IPS-11a (cell line): ENCODE results near the gene CD200.
"Not testable (repeated sequence)": the region's sequence is repeated elsewhere in the genome, so short reads cannot be mapped to it uniquely, and the experiment has no call there.

Source experiments
- H3K4me3 ChIP-seq: one replicate; pipeline ENCODE4 v1.5.1; 2013; ENCODE audit warnings: low read depth, low read length, control low read depth

CD200 gene

DNA sequence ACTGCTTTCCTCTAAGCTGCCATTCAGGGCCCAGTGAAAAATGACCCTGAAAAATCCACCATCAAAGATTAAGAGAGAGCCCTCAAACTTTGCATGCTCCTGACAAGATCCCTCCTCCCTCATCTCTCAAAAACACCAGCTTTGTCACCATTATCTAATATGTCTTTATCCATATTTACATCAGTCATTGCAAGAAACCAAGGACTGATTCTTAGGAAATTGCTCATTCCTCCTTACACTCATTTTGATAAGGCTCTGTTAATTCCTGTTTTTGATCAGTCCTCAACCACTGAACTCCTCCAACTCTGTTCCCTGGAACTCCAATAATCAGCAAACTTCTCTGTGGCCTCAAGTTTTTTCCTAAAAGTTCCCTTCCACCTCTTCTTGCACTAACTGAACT, 51.8 kb downstream of the CD200 start:
- H3K4me3 ChIP-seq = no peak overlapping the region

- no peak overlapping the region for H3K4me3 ChIP-seq
Observed at GRCh38 chr3:112388972-112389371, 56.0 kb downstream of the CD200 start.

GRCh38 chr3:112389961-112390360, 57.0 kb downstream of the CD200 start:
- no peak overlapping the region for H3K4me3 ChIP-seq

- no peak overlapping the region for H3K4me3 ChIP-seq
Observed at GRCh38 chr3:112390783-112391641, 58.1 kb downstream of the CD200 start.

GRCh38 chr3:112391648-112392047, 58.7 kb downstream of the CD200 start:
- H3K4me3 ChIP-seq = no peak overlapping the region

- H3K4me3 ChIP-seq = no peak overlapping the region
Observed at GRCh38 chr3:112392393-112393359, 59.7 kb downstream of the CD200 start.

GRCh38 chr3:112393360-112393728, 60.4 kb downstream of the CD200 start:
- no peak overlapping the region for H3K4me3 ChIP-seq

DNA sequence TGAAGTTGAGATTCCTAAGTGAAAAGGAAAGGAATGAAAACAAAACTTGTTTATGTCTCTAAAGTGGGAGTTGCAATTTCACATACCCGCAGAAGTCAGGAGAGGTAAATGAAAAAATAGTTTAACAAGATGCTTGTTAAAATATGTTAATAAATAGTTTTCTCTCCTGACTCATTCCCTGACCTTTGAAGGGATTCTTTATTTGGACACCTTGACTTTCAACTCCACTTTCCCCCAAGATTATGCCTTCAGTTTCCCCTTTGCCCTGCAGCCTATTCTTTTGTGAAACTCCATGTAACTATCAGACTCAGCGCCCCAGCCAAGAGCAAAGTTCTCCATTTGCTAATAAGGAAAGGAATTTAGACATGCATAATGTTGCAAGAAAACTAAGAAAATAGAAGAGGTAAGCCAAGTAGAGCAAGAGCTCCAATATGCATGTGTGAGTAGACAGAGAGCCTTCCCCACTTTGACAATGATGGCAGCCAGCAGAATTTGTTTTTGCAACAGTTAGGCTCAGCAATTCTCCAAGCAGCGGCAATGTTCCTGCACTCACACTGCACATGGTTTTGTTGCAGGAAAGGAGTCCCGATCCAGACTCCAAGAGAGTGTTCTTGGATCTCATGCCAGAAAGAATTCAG, 61.2 kb downstream of the CD200 start:
- no peak overlapping the region for H3K4me3 ChIP-seq

DNA sequence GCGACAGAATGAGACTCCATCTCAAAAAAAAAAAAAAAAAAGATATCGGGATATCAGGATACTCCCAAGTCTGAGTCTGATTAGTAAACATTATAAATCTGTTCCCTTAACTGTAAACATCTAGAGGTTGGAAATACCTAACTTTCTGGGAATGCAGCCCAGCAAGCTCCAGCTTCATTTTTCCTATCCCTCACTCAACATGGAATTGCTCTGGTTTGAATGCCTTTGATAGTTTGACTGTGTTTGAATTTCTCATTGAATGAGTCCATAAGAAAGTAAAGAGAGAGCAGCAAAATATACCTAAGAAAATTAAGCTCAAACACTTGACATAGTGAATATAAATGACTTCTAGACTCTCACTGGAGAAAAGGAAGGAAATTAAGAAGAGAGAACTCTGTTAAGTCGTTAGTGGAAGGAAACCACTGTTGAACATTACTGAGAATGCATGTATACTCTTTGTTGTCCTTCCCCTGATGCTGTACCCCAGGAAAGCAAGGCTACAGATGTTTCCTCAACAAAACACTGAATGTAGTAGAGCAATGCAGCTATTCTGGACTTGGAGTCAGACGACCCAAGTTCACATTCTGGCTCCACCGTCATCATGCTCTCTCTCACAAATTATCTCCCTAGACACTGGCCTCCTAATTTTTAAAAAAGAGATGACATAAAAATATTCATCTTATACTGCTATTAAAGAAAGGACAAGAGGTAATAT, 62.4 kb downstream of the CD200 start:
- no peak overlapping the region for H3K4me3 ChIP-seq

GRCh38 chr3:112395896-112396290, 62.9 kb downstream of the CD200 start:
- no peak overlapping the region for H3K4me3 ChIP-seq

DNA sequence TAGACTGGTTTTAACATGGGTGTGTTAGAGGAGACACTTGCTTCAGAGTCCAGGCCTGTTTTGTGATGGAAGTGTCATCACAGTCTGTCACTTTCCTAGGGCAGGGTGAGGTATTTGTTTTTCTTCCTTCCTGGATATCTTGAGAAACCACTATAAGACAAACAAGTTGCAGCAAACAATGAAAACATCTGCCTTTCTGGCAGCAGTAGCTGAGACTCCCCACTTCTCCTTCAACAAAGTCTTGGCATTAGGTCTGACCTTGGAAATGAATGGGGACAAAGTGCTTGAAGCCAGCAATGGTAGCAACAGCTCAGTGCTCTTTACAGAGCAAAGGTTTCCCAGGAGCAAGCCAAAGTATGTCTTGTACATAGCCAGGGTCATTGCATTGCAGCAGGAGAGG, 64.6 kb downstream of the CD200 start:
- no peak overlapping the region for H3K4me3 ChIP-seq

DNA sequence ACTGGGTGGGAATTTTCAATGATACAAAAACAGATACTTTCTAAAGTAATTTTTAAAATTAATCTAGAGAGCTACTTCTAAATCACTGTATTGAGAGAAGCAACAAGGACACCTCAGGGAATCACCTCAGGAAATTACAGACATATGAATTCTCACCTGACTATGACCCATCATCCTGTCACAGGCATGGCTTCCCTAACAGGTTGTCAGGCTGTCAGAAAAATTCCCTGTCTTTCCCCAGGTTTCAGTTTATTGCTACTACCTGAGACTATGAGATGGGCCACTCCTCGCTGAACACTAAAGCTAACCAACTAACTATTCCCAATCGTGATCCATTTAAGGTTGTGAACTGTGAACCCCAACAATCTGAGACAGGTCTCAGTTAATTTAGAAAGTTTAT, 66.1 kb downstream of the CD200 start:
- no peak overlapping the region for H3K4me3 ChIP-seq

GRCh38 chr3:112399554-112399953, 66.6 kb downstream of the CD200 start:
- not testable (repeated sequence) for H3K4me3 ChIP-seq

DNA sequence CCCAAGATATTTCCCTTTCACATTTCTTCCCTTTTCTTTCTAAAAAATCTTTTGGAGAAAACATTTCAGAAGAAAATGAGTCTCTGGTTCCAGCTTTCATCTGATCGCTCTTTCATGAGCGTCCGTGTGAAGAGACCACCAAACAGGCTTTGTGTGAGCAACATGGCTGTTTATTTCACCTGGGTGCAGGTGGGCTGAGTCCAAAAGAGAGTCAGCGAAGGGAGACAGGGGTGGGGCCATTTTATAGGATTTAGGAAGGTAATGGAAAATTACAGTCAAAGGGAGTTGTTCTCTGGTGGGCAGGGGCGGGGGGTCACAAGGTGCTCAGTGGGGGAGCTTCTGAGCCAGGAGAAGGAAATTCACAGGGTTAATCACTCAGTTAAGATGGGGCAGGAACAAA, 67.4 kb downstream of the CD200 start:
- H3K4me3 ChIP-seq = not testable (repeated sequence)

- no peak overlapping the region for H3K4me3 ChIP-seq
Observed at GRCh38 chr3:112401617-112402016, 68.7 kb downstream of the CD200 start.

DNA sequence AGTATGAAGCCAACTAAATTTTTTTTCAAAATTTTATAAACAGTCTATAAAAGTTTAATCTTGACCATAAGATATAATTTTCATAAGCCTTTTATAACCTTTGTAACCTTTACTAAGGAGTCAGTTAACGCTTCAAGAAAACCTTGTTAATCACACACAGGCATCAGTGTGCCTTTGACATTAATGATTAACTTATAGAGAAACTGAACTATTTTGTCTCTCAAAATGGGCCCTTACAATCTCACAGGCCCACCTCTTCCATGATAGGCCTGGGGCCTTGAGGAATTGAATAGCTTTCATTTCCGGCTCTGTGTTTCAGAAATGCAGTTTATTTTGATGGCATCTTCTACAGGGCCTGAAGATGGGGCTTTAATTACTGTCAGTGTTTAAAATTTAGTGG, 70.1 kb downstream of the CD200 start:
- H3K4me3 ChIP-seq = no peak overlapping the region

GRCh38 chr3:112404924-112405549, 72.1 kb downstream of the CD200 start:
- not testable (repeated sequence) for H3K4me3 ChIP-seq

DNA sequence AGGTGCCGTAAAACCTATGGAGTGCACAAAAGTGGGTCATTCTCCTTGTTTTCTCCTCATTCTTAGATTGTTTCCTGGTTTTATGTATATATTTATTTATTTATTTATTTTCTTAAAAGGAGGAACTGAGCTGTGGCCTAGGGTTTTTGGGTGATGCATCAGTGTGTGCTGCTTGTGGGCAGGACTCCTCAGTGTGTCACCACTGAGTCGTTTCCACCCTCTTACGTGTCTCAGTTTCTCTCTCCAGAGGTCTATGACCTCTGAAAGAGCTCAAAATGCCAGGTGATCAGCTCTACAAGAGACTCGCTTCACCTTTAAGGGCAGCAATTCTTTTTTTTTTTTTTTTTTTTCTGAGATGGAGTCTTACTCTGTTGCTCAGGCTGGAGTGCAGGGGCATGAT, 72.9 kb downstream of the CD200 start:
- no peak overlapping the region for H3K4me3 ChIP-seq

GRCh38 chr3:112407214-112407887, 74.4 kb downstream of the CD200 start:
- no peak overlapping the region for H3K4me3 ChIP-seq
